ENCODE measurements around the gene DHX34. TPM values are rescaled to one million over a fixed set of nuclear protein-coding genes. Genes with fewer than 3 reads are reported as not detected.

DHX34 gene
- total and polyA plus RNA-seq, 9 of the 15 experiments (the other 6 are each of a cell fraction or from before 2014, with no cell fraction given): 0.36 to 42.0 (median 15.0) TPM

GRCh38 chr19:47351548-47351947 is 2.4 kb downstream of the DHX34 start (continued):
- no peak for TF ChIP-seq SIRT6 (IDR thresholded peaks at IDR 0.05; ENCODE audit: low read depth, low read length)
- no peak for TF ChIP-seq SRSF3 (IDR thresholded peaks at IDR 0.05; ENCODE audit: insufficient read depth, low read length)
- TF ChIP-seq ZBTB12 (CRISPR knock-in tag; IDR thresholded peaks at IDR 0.05): 0 out of 2 replicates have a peak, but pooled peaks have one; percentile 15
- no peak for TF ChIP-seq CEBPB (tag; IDR thresholded peaks at IDR 0.05)

- FAIRE-seq (peak; percentile 72), DNase-seq (ENCODE audit: extremely low read depth in 1 of 4, low spot score in 3 of 4) (peak in 1 of 4 experiments; percentile 40), ATAC-seq (no peak)
- peak overlapping the region; percentile 50; the same call in 1 of the 2 replicates for H3K4me2 ChIP-seq (ENCODE audit: insufficient read depth, low read length)
- H4K20me1 ChIP-seq (replicated peaks; ENCODE audit: control insufficient read depth, insufficient read depth, low read length): peaks cover 3% of the 10 kb centered on the region; the same call in 1 of the 2 replicates
- no peaks in the 10 kb centered on the region for H3K9me1 ChIP-seq (ENCODE audit: control insufficient read depth, insufficient read depth, low read length)
- 27% methylated on average over 2 of the region's 2 CpGs for WGBS (ENCODE audit: insufficient coverage, low coverage, missing lambda C conversion rate)
- in situ Hi-C loops (cut with MboI): no loop called here
- no TSS peak for BruUV-seq (replicated peaks)
- peaks cover 23 to 32% of the 10 kb centered on the region in 2 experiments for H3K4me1 ChIP-seq (replicated peaks in 1 of 2; ENCODE audit: control insufficient read depth in 2 of 2, insufficient read depth in 2 of 2, low read length in 2 of 2)
- H3K27me3 ChIP-seq (ENCODE audit: control insufficient read depth in 2 of 2, insufficient read depth in 2 of 2, low read length in 2 of 2): no peaks in the 10 kb centered on the region
- ChIA-PET POLR2A (interaction anchor here (0.6 to 1.2 kb wide), 3 partner anchors 17 to 69 kb away, joined by 3 read pairs; no protein-coding TSS in a partner anchor), CTCF (ENCODE audit: low intra/inter-chr PET ratio) (no interaction called here)
- H3K9ac ChIP-seq (ENCODE audit: insufficient read depth in 1 of 2, low read depth in 2 of 2, low read length in 2 of 2): no peak overlapping the region; a peak in 1 of 4 replicates
- intact Hi-C loops (cut with micrococcal nuclease): no loop called here
- peak overlapping the region; percentile 0; the same call in 1 of the 2 replicates for H3K4me3 ChIP-seq
- peak overlapping the region; percentile 67 for H3K27ac ChIP-seq (ENCODE audit: extremely low read depth, low read depth, low read length)
- peak overlapping the region; percentile 21; the same call in 1 of the 2 replicates for H2AFZ ChIP-seq (ENCODE audit: low read depth, low read length)
- no peaks in the 10 kb centered on the region for H3K9me3 ChIP-seq (replicated peaks; ENCODE audit: control insufficient read depth, insufficient read depth, low read depth, low read length)
- H3K79me2 ChIP-seq (ENCODE audit: control insufficient read depth, insufficient read depth, low read length): peaks cover 61% of the 10 kb centered on the region
- H3K36me3 ChIP-seq (ENCODE audit: control insufficient read depth, insufficient read depth, low read length): peaks cover 62% of the 10 kb centered on the region
- no peak for TF ChIP-seq ZNF431 (CRISPR knock-in tag; IDR thresholded peaks at IDR 0.05)
- 0 out of 2 replicates have a peak, but pooled peaks have one; percentile 56 for TF ChIP-seq ZNF644 (tag; IDR thresholded peaks at IDR 0.05; ENCODE audit: low read depth)
- TF ChIP-seq KLF10 (CRISPR knock-in tag; IDR thresholded peaks at IDR 0.05): no peak
- no peak for TF ChIP-seq TAF7 (tag; IDR thresholded peaks at IDR 0.05)
- peak; percentile 92 for TF ChIP-seq MTA1 (IDR thresholded peaks at IDR 0.05; ENCODE audit: borderline replicate concordance)
- TF ChIP-seq FOXK2 (conservative IDR thresholded peaks at IDR 0.05 in 1 of 2, IDR thresholded peaks at IDR 0.05 in 1 of 2; ENCODE audit: low read depth in 2 of 2): peak in 1 of 2 experiments; percentile 30; a peak in 1 of 4 replicates
- 0 out of 2 replicates have a peak, but pooled peaks have one; percentile 28 for TF ChIP-seq NFRKB (IDR thresholded peaks at IDR 0.05; ENCODE audit: low read depth)
- TF ChIP-seq ARID3A (IDR thresholded peaks at IDR 0.05; ENCODE audit: borderline replicate concordance, low read depth, low read length): no peak
- no peak for TF ChIP-seq SIX5 (IDR thresholded peaks at IDR 0.05; ENCODE audit: borderline replicate concordance in 1 of 2, insufficient read depth in 1 of 2, low read depth in 1 of 2, low read length in 2 of 2)
- TF ChIP-seq ZNF280B (CRISPR knock-in tag; IDR thresholded peaks at IDR 0.05): no peak
- no peak for TF ChIP-seq ZNF444 (CRISPR knock-in tag; IDR thresholded peaks at IDR 0.05)
- peak; percentile 70 for TF ChIP-seq ATF1 (CRISPR knock-in tag; IDR thresholded peaks at IDR 0.05)
- peak; percentile 89 for TF ChIP-seq ATF1 (tag; IDR thresholded peaks at IDR 0.05)
Measured at GRCh38 chr19:47352095-47352494, 3.0 kb downstream of the DHX34 start.
